ENCODE data around the gene ADARB2. TPM values are rescaled to one million over a fixed set of nuclear protein-coding genes. Genes with fewer than 3 reads are reported as not detected.

ADARB2 gene
- total RNA-seq, 1 donor from 2014 or later = 0.11 TPM

DNA sequence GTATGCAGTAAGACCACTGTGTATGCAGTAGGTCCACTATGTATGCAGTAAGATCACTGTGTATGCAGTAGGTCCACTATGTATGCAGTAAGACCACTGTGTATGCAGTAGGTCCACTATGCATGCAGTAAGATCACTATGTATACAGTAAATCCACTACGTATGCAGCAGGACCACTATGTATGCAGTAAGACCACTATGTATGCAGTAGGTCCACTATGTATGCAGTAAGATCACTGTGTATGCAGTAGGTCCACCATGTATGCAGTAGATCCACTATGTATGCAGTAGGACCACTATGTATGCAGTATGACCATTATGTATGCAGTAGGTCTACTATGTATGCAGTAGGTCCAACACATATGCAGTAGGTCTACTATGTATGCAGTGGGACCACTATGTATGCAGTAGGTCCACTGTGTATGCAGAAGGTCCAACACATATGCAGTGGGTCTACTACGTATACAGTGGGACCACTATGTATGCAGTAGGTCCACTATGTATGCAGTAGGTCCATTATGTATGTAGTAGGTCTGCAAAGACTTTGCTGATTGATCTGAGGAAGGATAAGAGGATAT, 313.6 kb downstream of the ADARB2 start:
- DNase-seq = no peak
- peaks cover 4% of the 10 kb centered on the region for H3K4me1 ChIP-seq
- no peak overlapping the region for H3K27ac ChIP-seq (replicated peaks)
- H3K9me3 ChIP-seq (replicated peaks) = no peaks in the 10 kb centered on the region
- intact Hi-C loops (cut with micrococcal nuclease) = no loop called here
- H3K36me3 ChIP-seq = no peaks in the 10 kb centered on the region
- TF ChIP-seq, protein P1, sequence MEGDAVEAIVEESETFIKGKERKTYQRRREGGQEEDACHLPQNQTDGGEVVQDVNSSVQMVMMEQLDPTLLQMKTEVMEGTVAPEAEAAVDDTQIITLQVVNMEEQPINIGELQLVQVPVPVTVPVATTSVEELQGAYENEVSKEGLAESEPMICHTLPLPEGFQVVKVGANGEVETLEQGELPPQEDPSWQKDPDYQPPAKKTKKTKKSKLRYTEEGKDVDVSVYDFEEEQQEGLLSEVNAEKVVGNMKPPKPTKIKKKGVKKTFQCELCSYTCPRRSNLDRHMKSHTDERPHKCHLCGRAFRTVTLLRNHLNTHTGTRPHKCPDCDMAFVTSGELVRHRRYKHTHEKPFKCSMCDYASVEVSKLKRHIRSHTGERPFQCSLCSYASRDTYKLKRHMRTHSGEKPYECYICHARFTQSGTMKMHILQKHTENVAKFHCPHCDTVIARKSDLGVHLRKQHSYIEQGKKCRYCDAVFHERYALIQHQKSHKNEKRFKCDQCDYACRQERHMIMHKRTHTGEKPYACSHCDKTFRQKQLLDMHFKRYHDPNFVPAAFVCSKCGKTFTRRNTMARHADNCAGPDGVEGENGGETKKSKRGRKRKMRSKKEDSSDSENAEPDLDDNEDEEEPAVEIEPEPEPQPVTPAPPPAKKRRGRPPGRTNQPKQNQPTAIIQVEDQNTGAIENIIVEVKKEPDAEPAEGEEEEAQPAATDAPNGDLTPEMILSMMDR (IDR thresholded peaks at IDR 0.05; ENCODE audit: borderline replicate concordance) = no peak
- H3K27me3 ChIP-seq (ENCODE audit: low read depth) = peaks cover 43% of the 10 kb centered on the region
- H3K4me3 ChIP-seq = no peak overlapping the region

GRCh38 chr10:1422275-1422674, 315.1 kb downstream of the ADARB2 start:
- H3K9me3 ChIP-seq (replicated peaks) = no peaks in the 10 kb centered on the region
- no peak overlapping the region for H3K4me3 ChIP-seq
- TF ChIP-seq, protein P1 (IDR thresholded peaks at IDR 0.05; ENCODE audit: borderline replicate concordance) = no peak
- H3K36me3 ChIP-seq = no peaks in the 10 kb centered on the region
- peaks cover 4% of the 10 kb centered on the region for H3K4me1 ChIP-seq
- no peak overlapping the region for H3K27ac ChIP-seq (replicated peaks)
- intact Hi-C loops (cut with micrococcal nuclease) = no loop called here
- peaks cover 58% of the 10 kb centered on the region for H3K27me3 ChIP-seq (ENCODE audit: low read depth)
- DNase-seq = no peak

DNA sequence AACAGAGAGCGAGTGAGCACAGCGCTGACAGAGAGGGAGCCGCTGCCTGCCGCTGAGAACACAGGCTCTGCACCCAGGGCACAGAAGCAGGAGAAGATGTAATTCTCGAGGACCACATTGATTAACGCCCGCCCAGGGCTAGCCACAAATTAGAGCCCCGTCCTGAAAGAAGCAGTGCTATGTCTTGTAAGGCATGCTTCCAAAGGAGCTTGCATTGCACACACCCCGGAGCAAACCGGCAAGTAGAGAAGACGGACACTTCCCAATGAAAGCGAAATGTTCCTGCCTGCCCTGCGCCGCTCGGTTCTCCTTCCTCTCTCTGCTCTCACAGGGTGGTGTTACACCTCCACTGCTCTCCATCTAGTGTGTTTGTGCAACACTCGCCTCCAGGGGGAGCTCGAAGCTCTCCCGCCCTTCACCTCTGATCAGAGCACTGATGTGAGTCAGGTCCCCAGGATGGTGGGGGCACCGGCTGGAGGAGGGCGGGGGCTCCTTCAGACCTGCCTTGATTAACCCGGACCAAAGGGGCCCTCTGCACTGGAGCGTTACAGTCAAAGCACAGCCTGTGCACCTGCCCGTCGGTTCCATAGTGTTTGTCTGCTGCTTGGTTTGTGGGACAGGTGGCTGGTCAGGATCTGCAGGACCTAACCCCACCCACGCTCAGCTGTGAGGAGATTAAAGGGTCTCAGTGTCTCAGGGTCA, 316.5 kb downstream of the ADARB2 start:
- intact Hi-C loops (cut with micrococcal nuclease) = no loop called here
- H3K27me3 ChIP-seq (ENCODE audit: low read depth) = peaks cover 72% of the 10 kb centered on the region
- H3K9me3 ChIP-seq (replicated peaks) = no peaks in the 10 kb centered on the region
- no peak overlapping the region for H3K27ac ChIP-seq (replicated peaks)
- no peak for DNase-seq
- H3K36me3 ChIP-seq = no peaks in the 10 kb centered on the region
- no peak overlapping the region for H3K4me3 ChIP-seq
- H3K4me1 ChIP-seq = peaks cover 4% of the 10 kb centered on the region
- TF ChIP-seq, protein P1 (IDR thresholded peaks at IDR 0.05; ENCODE audit: borderline replicate concordance) = peak; percentile 63

DNA sequence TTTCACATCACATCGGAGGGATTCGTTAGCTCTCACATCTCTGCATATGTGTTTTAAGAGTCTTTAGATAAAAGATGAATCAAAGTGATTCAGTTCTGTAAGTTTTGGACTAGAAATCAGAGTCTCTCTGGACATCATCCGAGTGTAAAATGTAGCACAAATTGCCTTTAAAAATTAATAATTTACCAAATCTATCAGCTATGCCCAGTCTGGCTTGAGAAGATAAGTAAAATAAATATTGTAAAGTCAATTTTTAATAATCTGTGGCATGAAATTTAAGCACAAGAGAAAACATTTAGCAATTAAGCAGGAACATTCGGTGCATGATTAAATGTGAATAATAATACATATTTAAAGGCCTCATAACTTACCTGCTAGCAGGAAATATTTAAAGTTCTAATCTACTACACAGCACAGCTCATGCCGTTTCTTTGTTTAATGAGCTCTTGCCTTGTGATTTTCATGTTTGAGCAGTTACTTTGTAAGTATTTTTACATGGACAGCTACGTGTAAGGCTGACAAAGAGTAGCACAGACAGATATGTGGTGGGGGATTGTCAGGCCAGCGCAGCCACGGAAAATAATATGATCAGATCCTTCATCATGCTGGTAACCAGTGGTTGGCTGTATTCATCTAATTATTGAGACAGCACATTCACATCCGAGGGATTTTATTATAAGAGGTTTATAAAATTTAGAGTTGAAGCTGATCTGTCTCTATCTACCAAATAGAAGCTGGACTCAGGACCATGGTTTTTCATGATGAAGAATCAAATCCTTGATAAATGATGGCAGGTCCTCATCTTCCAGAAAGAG, 317.3 kb downstream of the ADARB2 start:
- Histone ChIP-seq H3K36me3 (no peaks in the 10 kb centered on the region), H3K9me3 (replicated peaks) (no peaks in the 10 kb centered on the region), H3K27ac (replicated peaks) (no peak overlapping the region), H3K4me3 (no peak overlapping the region), H3K4me1 (peaks cover 4% of the 10 kb centered on the region), H3K27me3 (ENCODE audit: low read depth) (peaks cover 76% of the 10 kb centered on the region)
- TF ChIP-seq, protein P1 (IDR thresholded peaks at IDR 0.05; ENCODE audit: borderline replicate concordance) = no peak
- intact Hi-C loops (cut with micrococcal nuclease) = no loop called here
- no peak for DNase-seq

- Histone ChIP-seq H3K27me3 (ENCODE audit: low read depth) (peaks cover 89% of the 10 kb centered on the region), H3K27ac (replicated peaks) (no peak overlapping the region), H3K9me3 (replicated peaks) (no peaks in the 10 kb centered on the region), H3K36me3 (no peaks in the 10 kb centered on the region), H3K4me1 (peaks cover 4% of the 10 kb centered on the region), H3K4me3 (no peak overlapping the region)
- DNase-seq = no peak
- intact Hi-C loops (cut with micrococcal nuclease) = no loop called here
- TF ChIP-seq, protein P1 (IDR thresholded peaks at IDR 0.05; ENCODE audit: borderline replicate concordance) = no peak
These were observed 319.2 kb downstream of the ADARB2 start for GRCh38 chr10:1418031-1418550.

Data from left ventricle myocardium inferior (tissue), 1 donor.